Ramos (cell line): ENCODE data around the gene CPNE4.

Experiments used
- in situ Hi-C: fragments of 300-500 bp; cut with MboI; formaldehyde crosslinking; loops from one replicate; pipeline ENCODE4 v1.14.3; 2022; ENCODE audit warnings: low sequenced_read_pairs; ENCODE audit not compliant: unreplicated experiment

The CPNE4 gene

GRCh38 chr3:131636266-131636775 lies 398.5 kb downstream of the CPNE4 start:
- in situ Hi-C loops = no loop called here

- in situ Hi-C loops = no loop called here
Observed at GRCh38 chr3:131630807-131631206, 404.0 kb downstream of the CPNE4 start.

GRCh38 chr3:131630097-131630496 lies 404.7 kb downstream of the CPNE4 start:
- in situ Hi-C loops = no loop called here

GRCh38 chr3:131623431-131623830 lies 411.4 kb downstream of the CPNE4 start:
- in situ Hi-C loops = no loop called here

GRCh38 chr3:131622726-131623125 lies 412.1 kb downstream of the CPNE4 start:
- in situ Hi-C loops = no loop called here

- in situ Hi-C loops = no loop called here
Observed at GRCh38 chr3:131620977-131621376, 413.8 kb downstream of the CPNE4 start.

- in situ Hi-C loops = no loop called here
Observed at GRCh38 chr3:131619821-131620220, 415.0 kb downstream of the CPNE4 start.

- in situ Hi-C loops = no loop called here
Observed at GRCh38 chr3:131616719-131617118, 418.1 kb downstream of the CPNE4 start.

- in situ Hi-C loops = no loop called here
Observed at GRCh38 chr3:131612745-131613144, 422.1 kb downstream of the CPNE4 start.

GRCh38 chr3:131610174-131610573 lies 424.6 kb downstream of the CPNE4 start:
- in situ Hi-C loops = no loop called here

- in situ Hi-C loops = no loop called here
Observed at GRCh38 chr3:131608741-131609140, 426.1 kb downstream of the CPNE4 start.

GRCh38 chr3:131608296-131608695 lies 426.5 kb downstream of the CPNE4 start:
- in situ Hi-C loops = no loop called here

- in situ Hi-C loops = no loop called here
Observed at GRCh38 chr3:131605916-131606315, 428.9 kb downstream of the CPNE4 start.

- in situ Hi-C loops = no loop called here
Observed at GRCh38 chr3:131602011-131602779, 432.6 kb downstream of the CPNE4 start.

- in situ Hi-C loops = no loop called here
Observed at GRCh38 chr3:131597816-131598215, 437.0 kb downstream of the CPNE4 start.

GRCh38 chr3:131596884-131597283 lies 437.9 kb downstream of the CPNE4 start:
- in situ Hi-C loops = no loop called here

GRCh38 chr3:131591394-131592014 lies 443.3 kb downstream of the CPNE4 start:
- in situ Hi-C loops = no loop called here

GRCh38 chr3:131586277-131586676 lies 448.5 kb downstream of the CPNE4 start:
- in situ Hi-C loops = no loop called here

GRCh38 chr3:131582438-131582837 lies 452.4 kb downstream of the CPNE4 start:
- in situ Hi-C loops = no loop called here

- in situ Hi-C loops = no loop called here
Observed at GRCh38 chr3:131568460-131568859, 466.4 kb downstream of the CPNE4 start.

GRCh38 chr3:131564812-131565211 lies 470.0 kb downstream of the CPNE4 start:
- in situ Hi-C loops = no loop called here

GRCh38 chr3:131561511-131561910 lies 473.3 kb downstream of the CPNE4 start:
- in situ Hi-C loops = no loop called here
